B cell (primary cell): ENCODE measurements around the gene FAM186B. TPM values are rescaled to one million over a fixed set of nuclear protein-coding genes. Genes with fewer than 3 reads are reported as not detected.

Experiments
- ATAC-seq: fragments of 200-7000 bp; cut with Tn5 transposase; one replicate; pipeline ENCODE4 v1.10.0; 2021; ENCODE audit warnings: low read depth, mild to moderate bottlenecking, moderate number of reproducible peaks, moderate library complexity
- CTCF ChIA-PET: fragments of 350-600 bp; sonication (Branson Sonifier 250); formaldehyde crosslinking; loops from one replicate; lab custom pipeline; 2021; ENCODE audit warnings: antibody characterized with exemption, inconsistent platforms; lab: Charles Lee
- POLR2A ChIA-PET: fragments of 350-600 bp; sonication (Branson Sonifier 250); formaldehyde crosslinking; loops from one replicate; lab custom pipeline; 2021; ENCODE audit warnings: antibody characterized with exemption; lab: Charles Lee
- DNase-seq: peaks from one replicate; pipeline ENCODE4 v3.0.0; 2013
- H2AFZ ChIP-seq: 2 replicates; pipeline ENCODE4 v1.6.1; 2012; ENCODE audit warnings: mild to moderate bottlenecking, low read depth, low read length; ENCODE audit not compliant: insufficient read depth, poor library complexity, severe bottlenecking
- H3K27ac ChIP-seq, 2 donors: 1 replicate in 1 of 2; 2 replicates in 1 of 2; pipeline ENCODE4 v1.5.1; 2012 to 2013; ENCODE audit warnings: low read length in 2 of 2, mild to moderate bottlenecking in 2 of 2, moderate library complexity in 1 of 2
- H3K27me3 ChIP-seq, 4 experiments: fragments of 200-600 bp in 1 of 4; sonication (generic) in 1 of 4; replicated peaks in 1 of 4; 1 replicate in 2 of 4; 2 replicates in 2 of 4; pipeline versions ENCODE4 v1.6.1 to v1.7.0; 2013 to 2016; ENCODE audit warnings: low read length in 3 of 4, mild to moderate bottlenecking in 2 of 4, mixed read lengths in 1 of 4, moderate library complexity in 1 of 4; ENCODE audit not compliant: insufficient read depth in 4 of 4, control insufficient read depth in 3 of 4; ENCODE audit errors: control extremely low read depth in 1 of 4
- H3K36me3 ChIP-seq, 2 experiments: replicated peaks in 1 of 2; 1 replicate in 1 of 2; 2 replicates in 1 of 2; pipeline versions ENCODE4 v1.6.1 to v1.7.1; 2013; ENCODE audit warnings: low read length in 1 of 2; ENCODE audit not compliant: insufficient read depth in 2 of 2, control insufficient read depth in 1 of 2; ENCODE audit errors: control extremely low read depth in 1 of 2, extremely low read depth in 1 of 2
- H3K4me1 ChIP-seq, 2 donors: fragments of 200-600 bp in 1 of 2; sonication (generic) in 1 of 2; 1 replicate in 1 of 2; 2 replicates in 1 of 2; pipeline versions ENCODE4 v1.5.1 to v1.6.1; 2013 to 2017; ENCODE audit warnings: low read length in 2 of 2; ENCODE audit not compliant: control insufficient read depth in 2 of 2, insufficient read depth in 2 of 2
- H3K4me2 ChIP-seq: replicated peaks from 2 replicates; pipeline ENCODE3; 2012; ENCODE audit warnings: mild to moderate bottlenecking, low read depth, low read length; ENCODE audit not compliant: poor library complexity, severe bottlenecking
- H3K4me3 ChIP-seq, 5 experiments: fragments of 200-600 bp in 1 of 5; sonication (generic) in 1 of 5; 1 replicate in 3 of 5; 2 replicates in 2 of 5; pipeline versions ENCODE4 v1.5.1 to v1.7.0; 2011 to 2016; ENCODE audit warnings: low read length in 4 of 5, mild to moderate bottlenecking in 4 of 5, low read depth in 2 of 5, control low read depth in 1 of 5, moderate library complexity in 1 of 5; ENCODE audit not compliant: insufficient read depth in 1 of 5; ENCODE audit errors: control extremely low read depth in 1 of 5, extremely low read depth in 1 of 5
- H3K79me2 ChIP-seq: fragments of 200-600 bp; sonication (generic); one replicate; pipeline ENCODE4 v1.6.0; 2016; ENCODE audit warnings: low read length; ENCODE audit not compliant: control insufficient read depth, insufficient read depth
- H3K9ac ChIP-seq: fragments of 200-600 bp; sonication (generic); 2 replicates; pipeline ENCODE4 v1.6.1; 2017; ENCODE audit warnings: mild to moderate bottlenecking, low read length, moderate library complexity
- H3K9me3 ChIP-seq, 3 donors: one replicate each; pipeline versions ENCODE4 v1.6.1 to v1.7.1; 2013; ENCODE audit warnings: low read length in 2 of 3; ENCODE audit not compliant: control insufficient read depth in 2 of 3, insufficient read depth in 1 of 3; ENCODE audit errors: control extremely low read depth in 1 of 3
- H4K20me1 ChIP-seq: 2 replicates; pipeline ENCODE4 v1.6.0; 2012; ENCODE audit warnings: mild to moderate bottlenecking, low read length; ENCODE audit not compliant: insufficient read depth, control insufficient read depth, poor library complexity, severe bottlenecking
- H3K27ac Mint-ChIP-seq: one replicate; pipeline ENCODE4 v1.8.0; 2021; ENCODE audit warnings: mixed read lengths
- H3K27me3 Mint-ChIP-seq: one replicate; pipeline ENCODE4 v1.8.0; 2021; ENCODE audit warnings: mixed read lengths
- H3K4me1 Mint-ChIP-seq: one replicate; pipeline ENCODE4 v1.8.0; 2021; ENCODE audit warnings: mixed read lengths
- H3K4me3 Mint-ChIP-seq: one replicate; pipeline ENCODE4 v1.8.0; 2021; ENCODE audit warnings: mixed read lengths
- H3K9me3 Mint-ChIP-seq: one replicate; pipeline ENCODE4 v1.8.0; 2022; ENCODE audit warnings: mixed read lengths; ENCODE audit not compliant: insufficient read depth
- EZH2 ChIP-seq: IDR thresholded peaks from 2 replicates; pipeline ENCODE4 v1.6.1; 2012; ENCODE audit warnings: borderline replicate concordance, low read depth, mild to moderate bottlenecking, moderate library complexity, low read length; ENCODE audit not compliant: insufficient read depth, poor library complexity, severe bottlenecking
- WGBS: methylation state at CpG from one replicate; pipeline ENCODE4 v1.1.5; 2013; ENCODE audit warnings: missing lambda C conversion rate; ENCODE audit not compliant: insufficient coverage; 5-methylcytosine and 5-hydroxymethylcytosine counted together
- intact Hi-C: fragments of 100-400 bp; cut with micrococcal nuclease; formaldehyde crosslinking; loops from one replicate; pipeline ENCODE4 v1.10.0; 2022
- polyA plus RNA-seq: library from polyadenylated mRNA; depleted of rRNA; stranded (reverse); fragments of >200 nt; gene quantifications from 2 replicates; pipeline ENCODE4 v1.2.3, GENCODE V29; 2012
- total RNA-seq, 2 donors: library from RNA; stranded (reverse); fragments of 120-200 nt in 1 of 2; gene quantifications; 1 replicate in 1 of 2; 2 replicates in 1 of 2; pipeline versions ENCODE4 v1.2.3 to v1.2.4, GENCODE V29; 2013 to 2022
- TF ChIP-seq, protein P1 (sequence below): fragments of 200-600 bp; IDR thresholded peaks from one replicate; pipeline ENCODE4 v1.8.0; 2022; ENCODE audit warnings: antibody characterized with exemption, mild to moderate bottlenecking

FAM186B gene
- total and polyA plus RNA-seq, 2 donors (not counting 1 experiment from before 2014, with no cell fraction given) = 0.13 to 0.47 TPM

DNA sequence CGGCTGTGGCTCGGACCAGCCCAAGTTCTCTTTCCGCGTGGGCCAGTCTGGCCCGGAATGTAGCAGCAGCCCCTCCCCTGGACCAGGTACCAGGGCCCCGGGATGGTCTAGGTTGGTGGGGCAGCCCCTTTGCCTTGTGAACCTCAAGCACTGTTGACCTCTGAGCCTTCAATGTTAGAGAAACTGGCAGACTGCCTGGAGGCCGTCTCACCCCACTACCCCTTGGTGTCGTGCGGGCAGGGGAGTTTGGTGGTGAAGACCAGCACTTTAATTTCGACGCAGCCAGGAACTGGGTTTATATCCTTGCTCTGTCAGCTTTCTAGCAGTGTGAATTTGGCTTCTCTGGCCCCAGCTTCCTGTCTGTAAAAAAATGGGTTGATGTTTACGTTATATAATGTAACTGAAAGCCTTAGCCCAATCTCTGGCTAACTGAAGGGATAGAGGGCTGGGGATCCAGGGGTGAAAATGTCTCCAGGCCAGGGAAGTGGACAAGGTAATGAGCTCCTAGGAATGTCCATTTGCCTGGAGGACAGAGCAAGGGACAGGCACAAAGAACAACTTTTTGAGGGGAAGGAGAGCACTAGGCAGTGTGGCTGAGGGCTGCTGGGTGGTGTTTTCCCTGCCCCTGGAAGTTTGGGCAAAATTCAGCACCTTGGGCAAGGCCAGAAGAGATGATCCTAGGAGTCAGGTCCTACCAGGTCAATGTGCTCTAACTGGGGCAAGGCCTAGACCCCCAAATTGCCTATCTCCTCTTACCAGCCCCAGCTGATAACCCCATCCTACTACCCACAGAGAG is 48.9 kb downstream of the FAM186B start:
- H4K20me1 ChIP-seq = no peaks in the 10 kb centered on the region
- no peak overlapping the region for H3K27ac ChIP-seq
- H3K4me3 ChIP-seq = no peak overlapping the region
- Mint-ChIP-seq H3K27ac (no peak overlapping the region), H3K4me1 (no peaks in the 10 kb centered on the region), H3K9me3 (no peaks in the 10 kb centered on the region), H3K27me3 (no peaks in the 10 kb centered on the region), H3K4me3 (no peak overlapping the region)
- no peak overlapping the region for H3K4me2 ChIP-seq
- DNase-seq (no peak), ATAC-seq (no peak)
- POLR2A ChIA-PET = no interaction called here
- no peak for TF ChIP-seq EZH2
- TF ChIP-seq, protein P1, sequence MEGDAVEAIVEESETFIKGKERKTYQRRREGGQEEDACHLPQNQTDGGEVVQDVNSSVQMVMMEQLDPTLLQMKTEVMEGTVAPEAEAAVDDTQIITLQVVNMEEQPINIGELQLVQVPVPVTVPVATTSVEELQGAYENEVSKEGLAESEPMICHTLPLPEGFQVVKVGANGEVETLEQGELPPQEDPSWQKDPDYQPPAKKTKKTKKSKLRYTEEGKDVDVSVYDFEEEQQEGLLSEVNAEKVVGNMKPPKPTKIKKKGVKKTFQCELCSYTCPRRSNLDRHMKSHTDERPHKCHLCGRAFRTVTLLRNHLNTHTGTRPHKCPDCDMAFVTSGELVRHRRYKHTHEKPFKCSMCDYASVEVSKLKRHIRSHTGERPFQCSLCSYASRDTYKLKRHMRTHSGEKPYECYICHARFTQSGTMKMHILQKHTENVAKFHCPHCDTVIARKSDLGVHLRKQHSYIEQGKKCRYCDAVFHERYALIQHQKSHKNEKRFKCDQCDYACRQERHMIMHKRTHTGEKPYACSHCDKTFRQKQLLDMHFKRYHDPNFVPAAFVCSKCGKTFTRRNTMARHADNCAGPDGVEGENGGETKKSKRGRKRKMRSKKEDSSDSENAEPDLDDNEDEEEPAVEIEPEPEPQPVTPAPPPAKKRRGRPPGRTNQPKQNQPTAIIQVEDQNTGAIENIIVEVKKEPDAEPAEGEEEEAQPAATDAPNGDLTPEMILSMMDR = no peak
- intact Hi-C loops = no loop called here
- H3K9ac ChIP-seq = no peak overlapping the region
- no peaks in the 10 kb centered on the region for H3K9me3 ChIP-seq
- no peaks in the 10 kb centered on the region for H3K4me1 ChIP-seq
- CTCF ChIA-PET = interaction anchor here (0.7 to 1.7 kb wide), 3 partner anchors 198 to 271 kb away, joined by 3 to 4 read pairs (median 4); no protein-coding TSS in a partner anchor
- 91% methylated on average over 12 of the region's 12 CpGs for WGBS
- no peaks in the 10 kb centered on the region for H3K79me2 ChIP-seq
- H3K27me3 ChIP-seq = no peaks in the 10 kb centered on the region
- peaks cover 0 to 41% of the 10 kb centered on the region in 2 experiments for H3K36me3 ChIP-seq
- no peak overlapping the region for H2AFZ ChIP-seq
